GOT3 (cell line): ENCODE measurements around the gene ATG10.
"Not testable (repeated sequence)": the region's sequence is repeated elsewhere in the genome, so short reads cannot be mapped to it uniquely, and the experiment has no call there.

ENCODE experiments used
- DNase-seq: peaks from one replicate; lab custom pipeline; 2025; ENCODE audit warnings: mixed read lengths; lab: John Stamatoyannopoulos, UW

ATG10 gene

GRCh38 chr5:82054004-82054710, 82.3 kb downstream of the ATG10 start:
- DNase-seq = no peak

DNA sequence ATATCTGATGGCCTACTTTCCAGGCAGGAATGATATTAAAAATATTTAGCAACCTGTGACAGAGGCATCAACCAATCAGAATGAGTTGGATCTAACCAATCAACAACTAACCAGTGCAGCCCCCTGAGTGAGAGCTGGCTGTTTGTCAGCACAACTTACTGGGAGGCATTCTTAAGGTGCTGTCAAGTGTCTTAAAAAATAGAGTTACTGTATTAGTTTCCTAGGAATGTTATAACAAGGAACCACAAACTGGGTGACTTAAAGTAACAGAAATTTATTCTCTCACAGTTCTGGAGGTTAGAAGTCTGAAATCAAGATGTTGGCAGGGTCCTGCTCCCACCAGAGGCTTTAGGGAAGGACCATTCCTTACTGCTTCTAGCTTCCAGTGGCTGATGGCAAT, 85.2 kb downstream of the ATG10 start:
- DNase-seq = no peak

DNA sequence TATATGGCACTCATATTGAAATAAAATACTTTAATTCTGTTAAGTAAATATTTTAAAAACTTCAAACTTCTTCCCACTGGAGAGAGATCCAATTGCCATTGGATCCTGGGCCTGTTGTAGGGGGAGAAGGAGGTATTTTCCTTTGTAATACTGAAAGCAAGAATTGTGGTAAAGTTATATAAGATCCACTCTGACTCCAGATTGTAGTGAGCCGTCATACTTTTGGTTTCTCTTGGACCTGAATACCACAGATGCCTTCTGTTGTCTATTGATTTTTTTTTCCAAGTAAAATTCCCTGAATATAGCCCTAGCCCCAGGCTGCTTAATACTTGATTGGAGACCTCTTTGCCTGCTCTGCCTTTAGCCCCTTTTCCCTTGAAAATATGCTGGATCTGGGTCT, 86.9 kb downstream of the ATG10 start:
- no peak for DNase-seq

GRCh38 chr5:82066791-82067190, 95.0 kb downstream of the ATG10 start:
- no peak for DNase-seq

- not testable (repeated sequence) for DNase-seq
Observed at GRCh38 chr5:82068042-82068441, 96.2 kb downstream of the ATG10 start.

DNA sequence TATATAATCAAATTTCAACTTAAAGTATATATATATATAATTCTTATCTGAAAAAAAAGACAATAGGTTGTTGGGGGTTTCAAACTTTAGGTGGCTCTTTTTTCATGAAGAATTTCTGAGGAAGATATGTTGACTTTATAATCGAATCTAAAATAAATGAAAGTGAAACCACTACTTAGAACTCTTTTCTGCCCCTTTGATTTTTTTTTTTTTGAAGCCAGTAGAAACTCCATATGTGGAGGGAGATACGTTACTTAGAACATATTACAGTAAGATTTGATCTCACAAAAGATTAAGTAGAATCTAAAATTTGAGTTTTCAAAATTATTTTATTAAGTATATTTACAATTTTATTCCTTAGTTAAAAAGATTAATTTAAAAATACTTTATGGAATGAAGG, 96.9 kb downstream of the ATG10 start:
- DNase-seq = no peak

DNA sequence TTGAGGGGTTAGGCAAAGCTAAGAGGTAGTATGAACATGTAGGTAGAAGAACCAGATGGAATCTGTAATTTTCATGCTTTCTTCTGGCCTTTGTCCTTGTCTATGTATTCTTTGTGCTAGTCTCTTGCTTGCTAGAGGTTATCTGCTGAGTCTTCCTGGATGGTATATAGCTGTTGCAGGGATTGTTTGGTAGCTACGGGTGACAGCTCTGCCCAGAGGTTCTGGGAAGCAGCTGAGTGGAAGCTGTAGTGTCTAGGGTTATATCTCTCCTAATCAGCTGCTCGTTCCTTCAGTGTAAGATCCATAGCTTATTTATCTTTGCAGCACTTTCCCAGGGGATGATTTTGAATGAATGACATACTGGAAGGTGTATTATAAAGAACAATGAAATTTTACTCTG, 100.3 kb downstream of the ATG10 start:
- DNase-seq = no peak

- no peak for DNase-seq
Observed at GRCh38 chr5:82073179-82073578, 101.4 kb downstream of the ATG10 start.

DNA sequence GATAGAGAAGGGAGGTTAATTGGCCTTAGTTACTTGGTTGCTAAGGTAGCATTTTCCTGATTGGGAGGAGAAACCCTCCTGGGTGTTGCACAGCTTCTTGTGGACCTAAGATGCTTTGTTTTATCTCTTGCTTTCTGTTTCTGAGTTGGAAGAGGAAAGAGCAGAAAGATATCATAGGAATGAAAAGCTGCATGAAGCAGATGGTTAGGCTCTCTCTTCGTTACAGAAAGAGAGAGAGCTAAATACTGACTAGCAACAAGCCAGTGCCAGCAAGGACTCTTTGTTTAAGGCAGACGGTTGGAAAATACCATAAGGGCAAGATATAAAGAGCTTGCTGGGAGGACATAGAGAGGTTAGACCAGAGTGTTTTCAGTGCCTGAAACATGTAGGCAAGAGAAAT, 103.1 kb downstream of the ATG10 start:
- no peak for DNase-seq

DNA sequence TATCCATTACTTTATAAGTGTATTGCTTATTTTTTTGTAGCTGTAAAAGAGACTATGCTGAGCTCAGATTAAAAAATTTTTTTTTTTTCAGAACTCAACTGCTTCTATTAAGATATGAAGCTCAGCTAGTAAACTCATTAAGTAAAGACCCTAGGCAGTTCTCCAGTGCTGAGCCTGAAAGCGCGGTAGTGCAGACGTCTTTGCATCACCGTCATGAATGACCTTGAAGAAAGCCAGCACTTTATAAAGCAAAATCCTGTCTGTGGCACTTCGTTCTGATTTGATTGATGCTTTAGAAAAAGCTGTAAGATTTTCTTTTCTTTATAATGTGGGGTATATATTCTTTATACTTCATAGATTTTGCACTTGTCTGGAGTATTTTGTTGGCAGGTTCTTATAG, 105.7 kb downstream of the ATG10 start:
- DNase-seq = no peak

- no peak for DNase-seq
Observed at GRCh38 chr5:82091617-82092016, 119.8 kb downstream of the ATG10 start.

DNA sequence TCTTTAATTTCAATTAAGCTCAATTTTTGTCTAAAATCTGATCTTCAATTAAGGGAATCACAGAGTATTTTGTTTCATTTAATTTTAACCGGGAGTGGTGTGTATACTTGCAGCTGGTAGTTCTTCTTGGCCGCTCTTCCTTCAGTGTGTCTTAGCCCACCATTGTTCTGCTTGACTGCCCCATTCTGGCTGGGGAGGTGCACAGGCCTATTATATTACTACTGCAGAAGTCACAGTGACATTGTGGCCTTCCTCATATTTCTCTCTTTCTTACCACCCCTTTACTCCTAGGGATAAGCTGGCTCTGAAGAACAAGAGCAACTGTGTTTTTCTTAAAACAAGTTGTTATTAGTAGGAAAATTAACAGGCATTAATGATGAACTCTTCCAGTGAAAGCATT, 123.7 kb downstream of the ATG10 start:
- DNase-seq = no peak

- DNase-seq = no peak
Observed at GRCh38 chr5:82096249-82096648, 124.4 kb downstream of the ATG10 start.

DNA sequence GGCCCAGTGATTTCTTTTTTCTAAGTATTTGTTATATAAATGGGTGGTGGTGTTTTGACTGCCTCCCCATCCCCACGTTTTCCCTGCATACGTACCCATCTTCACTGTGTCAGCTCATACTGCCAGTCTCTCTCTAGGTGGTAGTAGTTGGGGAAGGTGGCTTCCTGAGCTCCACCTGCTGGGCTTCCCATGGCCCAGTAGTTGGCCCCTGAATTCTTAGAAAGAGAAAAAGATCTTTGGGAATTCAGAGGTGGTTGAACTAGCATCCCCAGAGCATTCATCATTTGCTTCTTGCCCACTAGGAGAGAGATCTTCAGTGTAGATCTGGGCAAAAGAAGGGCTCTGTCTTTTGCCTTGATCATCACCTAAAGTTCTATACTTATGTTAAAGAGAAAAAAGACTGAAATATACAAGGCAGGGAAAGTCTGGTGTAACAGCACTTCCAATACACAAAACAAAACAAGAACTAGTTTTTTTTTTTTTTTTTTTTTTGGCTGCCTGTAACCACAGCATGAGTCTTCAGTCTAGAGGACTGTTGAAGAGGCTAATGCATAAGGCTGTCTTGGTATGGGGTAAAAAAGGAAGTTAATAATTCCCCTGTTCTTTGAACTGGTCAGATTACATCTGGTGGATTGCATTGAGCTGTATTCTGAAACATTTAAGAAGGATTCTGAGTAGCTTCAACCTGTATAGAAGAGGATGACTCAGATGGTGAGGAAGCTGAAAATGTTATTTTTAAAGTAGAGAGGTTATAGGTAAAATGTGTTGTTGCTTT, 128.7 kb downstream of the ATG10 start:
- no peak for DNase-seq

DNA sequence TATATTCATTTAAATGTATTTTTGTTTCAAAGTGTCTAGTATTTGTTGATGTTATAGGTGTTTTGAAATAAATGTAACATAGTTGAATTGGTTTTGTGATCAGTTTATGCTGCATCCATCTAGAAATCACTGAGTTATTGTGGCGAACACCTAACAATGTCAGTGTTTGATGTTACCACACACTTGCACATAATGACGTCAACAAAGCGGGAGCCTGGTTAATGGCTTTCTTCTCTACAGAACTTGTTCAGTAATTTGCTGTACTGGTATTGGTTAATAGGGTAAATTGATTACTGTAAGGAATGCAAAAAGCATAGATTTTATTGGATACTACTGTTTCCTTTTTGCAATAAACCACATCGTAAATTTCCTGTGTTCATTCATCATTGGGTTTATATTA, 133.0 kb downstream of the ATG10 start:
- DNase-seq = no peak

DNA sequence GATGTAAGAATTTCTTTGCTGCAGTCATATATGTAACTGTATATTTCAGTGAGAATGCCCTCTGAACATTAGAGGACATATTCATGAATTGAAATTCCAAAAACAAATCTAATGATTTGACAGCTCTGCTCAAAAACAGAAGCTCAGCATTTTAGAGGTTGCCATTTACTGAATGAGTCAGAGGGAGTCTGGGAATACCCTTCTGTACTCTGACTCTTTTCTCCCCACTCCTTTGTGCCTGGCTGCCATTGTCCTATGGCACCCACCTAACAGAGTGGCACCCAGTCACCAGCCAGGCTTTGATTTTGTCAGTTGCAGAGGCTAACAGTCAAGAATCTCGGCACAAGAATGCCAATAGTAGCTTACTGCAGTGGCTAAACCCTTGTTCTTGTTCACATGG, 133.6 kb downstream of the ATG10 start:
- DNase-seq = no peak

DNA sequence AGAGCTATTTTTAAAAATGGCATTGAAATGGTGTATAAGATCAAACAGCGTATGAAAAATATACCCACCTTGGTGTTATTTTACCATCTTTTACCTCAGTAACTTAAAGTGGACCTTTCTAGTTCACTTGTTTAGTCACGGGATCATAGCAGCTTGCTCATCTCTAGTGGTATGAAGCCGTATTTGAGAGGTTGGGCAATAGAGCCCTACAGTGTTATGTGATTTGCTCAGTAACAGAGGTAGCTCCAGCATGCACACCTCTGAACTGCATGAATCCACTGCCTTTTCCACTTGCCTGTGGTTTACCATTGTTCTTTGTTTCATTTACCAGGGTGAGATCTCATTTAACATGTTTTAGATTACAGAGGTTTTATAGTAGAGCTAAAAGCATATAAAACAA, 134.4 kb downstream of the ATG10 start:
- no peak for DNase-seq

DNA sequence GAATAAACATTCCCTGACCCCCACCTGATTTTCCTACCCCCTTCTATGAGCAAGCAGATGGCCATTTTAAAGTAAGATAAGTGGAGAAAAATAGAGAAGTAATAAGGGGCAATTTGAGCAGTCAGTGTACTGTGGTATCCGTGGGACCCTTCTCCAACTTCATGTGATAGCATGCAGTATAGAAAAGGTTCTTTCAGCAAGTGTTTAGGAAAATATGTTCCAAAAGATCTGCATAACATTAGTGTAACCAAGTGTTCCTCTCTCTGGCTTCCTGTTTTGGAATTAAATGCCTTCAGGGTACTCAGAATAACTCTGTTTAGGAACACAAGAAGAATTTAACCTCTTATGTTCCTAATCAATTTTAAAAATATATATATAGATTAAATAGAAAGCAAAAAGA, 134.9 kb downstream of the ATG10 start:
- DNase-seq = no peak

DNA sequence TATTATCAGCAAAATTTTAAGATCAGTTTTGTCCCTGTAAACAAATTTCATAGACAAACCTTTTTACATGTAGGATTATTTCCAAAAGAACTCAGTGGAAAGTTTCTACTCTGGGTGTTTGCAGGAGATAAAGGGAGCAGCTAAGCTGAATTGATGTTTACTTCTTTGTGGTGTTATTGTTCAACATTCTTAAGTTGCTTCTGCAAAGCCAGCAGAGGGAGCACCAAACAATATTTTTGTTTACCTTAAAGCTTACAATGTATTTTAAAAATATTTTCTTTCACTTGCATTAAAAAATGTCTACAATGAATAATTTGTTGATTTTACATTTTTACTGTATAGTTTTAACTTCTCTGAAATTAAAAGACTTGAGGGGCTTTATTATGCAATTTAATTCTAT, 135.4 kb downstream of the ATG10 start:
- no peak for DNase-seq

GRCh38 chr5:82109013-82109412, 137.2 kb downstream of the ATG10 start:
- no peak for DNase-seq

DNA sequence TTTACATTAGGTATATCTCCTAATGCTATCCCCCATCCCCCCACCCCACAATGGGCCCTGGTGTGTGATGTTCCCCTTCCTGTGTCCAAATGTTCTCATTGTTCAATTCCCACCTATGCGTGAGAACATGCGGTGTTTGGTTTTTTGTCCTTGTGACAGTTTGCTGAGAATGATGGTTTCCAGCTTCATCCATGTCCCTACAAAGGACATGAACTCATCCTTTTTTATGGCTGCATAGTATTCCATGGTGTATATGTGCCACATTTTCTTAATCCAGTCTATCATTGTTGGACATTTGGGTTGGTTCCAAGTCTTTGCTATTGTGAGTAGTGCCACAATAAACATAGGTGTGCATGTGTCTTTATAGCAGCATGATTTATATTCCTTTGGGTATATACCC, 138.1 kb downstream of the ATG10 start:
- not testable (repeated sequence) for DNase-seq

DNA sequence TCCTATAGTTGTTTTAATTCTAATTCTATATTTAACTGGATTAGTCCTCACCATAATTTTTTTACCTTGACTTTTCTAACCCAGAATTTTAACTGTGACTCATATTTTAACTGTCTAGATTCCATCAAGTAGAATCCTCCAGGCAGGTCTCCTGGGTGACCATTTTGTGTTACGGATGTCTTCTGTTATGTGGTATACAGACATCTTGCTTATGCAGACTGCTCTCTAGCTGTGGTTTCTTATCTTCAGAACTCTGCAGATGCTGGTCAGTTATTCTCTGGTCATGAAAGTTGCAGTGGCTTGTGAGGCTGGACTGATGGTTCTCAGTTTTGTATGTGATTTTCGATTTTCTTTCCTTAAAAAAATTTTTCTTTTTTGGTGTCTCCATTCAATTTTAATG, 139.4 kb downstream of the ATG10 start:
- DNase-seq = no peak

DNA sequence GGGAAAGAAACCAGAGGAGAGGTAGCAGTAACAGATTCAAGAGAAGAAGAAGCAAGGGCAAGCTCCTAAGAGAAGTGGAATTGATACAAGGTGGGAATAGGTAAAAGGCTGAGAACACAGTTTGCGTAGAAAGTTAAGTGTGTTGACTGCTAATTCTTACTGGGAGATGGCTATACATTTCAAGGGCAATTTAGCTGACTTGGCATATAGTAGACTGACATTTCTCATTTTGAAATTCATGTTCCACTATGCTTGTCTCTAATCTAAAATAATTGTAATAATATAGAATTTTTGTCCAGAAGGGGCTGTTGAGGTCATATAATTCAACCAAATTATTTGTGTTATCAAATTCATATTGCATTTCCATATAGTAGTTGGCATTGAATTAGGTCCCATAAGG, 144.0 kb downstream of the ATG10 start:
- no peak for DNase-seq

DNA sequence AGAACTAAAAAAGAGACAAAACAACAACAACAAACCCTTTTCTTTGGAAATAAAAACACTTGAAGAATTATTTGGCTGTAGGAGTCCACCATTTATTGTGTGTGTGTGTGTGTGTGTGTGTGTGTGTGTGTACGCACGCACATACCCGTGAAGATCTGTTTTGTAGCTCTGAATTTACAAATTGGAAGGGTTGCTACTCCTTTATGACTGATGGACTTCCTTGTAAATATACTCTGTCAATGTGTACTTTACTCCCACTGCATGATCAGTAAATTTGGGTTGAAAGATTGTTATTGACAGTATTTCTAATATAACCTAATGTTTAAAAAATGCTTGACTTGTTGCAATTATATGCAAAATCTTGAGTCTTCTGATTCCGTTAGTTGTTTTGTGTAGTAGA, 148.1 kb downstream of the ATG10 start:
- no peak for DNase-seq
